Medulla oblongata (tissue), 1 donor: ENCODE data around the gene MOB2.
A peak's percentile ranks its signal among the peaks of the same experiment; 100 is the strongest.
"Not testable (repeated sequence)": the region's sequence is repeated elsewhere in the genome, so short reads cannot be mapped to it uniquely, and the experiment has no call there.

Experiments
- DNase-seq: peaks from one replicate; pipeline ENCODE4 v3.0.0-alpha.2; 2015; ENCODE audit errors: extremely low spot score

MOB2 gene

GRCh38 chr11:1517117-1518005, 30.8 kb upstream of the MOB2 start:
- no peak for DNase-seq

GRCh38 chr11:1516273-1517067, 29.9 kb upstream of the MOB2 start:
- no peak for DNase-seq

- DNase-seq, result peak; percentile 78
Measured at GRCh38 chr11:1515082-1516060, 28.8 kb upstream of the MOB2 start.

GRCh38 chr11:1514336-1515061, 27.9 kb upstream of the MOB2 start:
- DNase-seq, result no peak

GRCh38 chr11:1513326-1514296, 27.0 kb upstream of the MOB2 start:
- DNase-seq, result no peak

GRCh38 chr11:1512531-1513258, 26.1 kb upstream of the MOB2 start:
- DNase-seq, result not testable (repeated sequence)

- no peak for DNase-seq
Measured at GRCh38 chr11:1511937-1512496, 25.4 kb upstream of the MOB2 start.

- no peak for DNase-seq
Measured at GRCh38 chr11:1510928-1511327, 24.3 kb upstream of the MOB2 start.

- not testable (repeated sequence) for DNase-seq
Measured at GRCh38 chr11:1510351-1510750, 23.8 kb upstream of the MOB2 start.

GRCh38 chr11:1509626-1510255, 23.2 kb upstream of the MOB2 start:
- DNase-seq, result no peak

GRCh38 chr11:1508986-1509385, 22.4 kb upstream of the MOB2 start:
- no peak for DNase-seq

- DNase-seq, result no peak
Measured at GRCh38 chr11:1508491-1508891, 21.9 kb upstream of the MOB2 start.

GRCh38 chr11:1507381-1508140, 21.0 kb upstream of the MOB2 start:
- DNase-seq, result peak; percentile 45

- DNase-seq, result no peak
Measured at GRCh38 chr11:1506981-1507380, 20.4 kb upstream of the MOB2 start.

GRCh38 chr11:1505480-1505879, 18.9 kb upstream of the MOB2 start:
- DNase-seq, result no peak

- no peak for DNase-seq
Measured at GRCh38 chr11:1504581-1505290, 18.2 kb upstream of the MOB2 start.

- DNase-seq, result no peak
Measured at GRCh38 chr11:1504138-1504537, 17.6 kb upstream of the MOB2 start.
